GM12878 (cell line): ENCODE data around the gene NEK8. TPM values are rescaled to one million over a fixed set of nuclear protein-coding genes. Genes with fewer than 3 reads are reported as not detected.

ENCODE experiments used
- ATAC-seq: fragments of 200-7000 bp; cut with Tn5 transposase; 3 replicates; pipeline ENCODE4 v1.9.1; 2020; ENCODE audit warnings: mild to moderate bottlenecking, moderate library complexity
- BruUV-seq: library from RNA; stranded (reverse); fragments of 400-500 nt; replicated peaks from 2 replicates; lab custom pipeline; 2021; lab: Mats Ljungman, UMichigan
- CTCF ChIA-PET: fragments of 300-600 bp; sonication (Branson Sonifier 250); formaldehyde crosslinking; extraction: SDS; loops from one replicate; lab custom pipeline; 2021; ENCODE audit warnings: inconsistent platforms; lab: Yijun Ruan, JAX
- POLR2A ChIA-PET: fragments of 350-600 bp; formaldehyde crosslinking; extraction: SDS; loops from one replicate; lab custom pipeline; 2021; ENCODE audit warnings: inconsistent platforms; lab: Charles Lee
- RAD21 ChIA-PET: fragments of 300-600 bp; sonication (Branson Sonifier 250); formaldehyde crosslinking; loops from one replicate; lab custom pipeline; 2023; ENCODE audit warnings: antibody characterized with exemption; ENCODE audit not compliant: unreplicated experiment; lab: Charles Lee
- SMC1A ChIA-PET: fragments of 300-600 bp; sonication (Branson Sonifier 250); formaldehyde crosslinking; loops from one replicate; lab custom pipeline; 2023; ENCODE audit not compliant: unreplicated experiment, uncharacterized antibody; lab: Charles Lee
- DNase-seq: peaks from one replicate; pipeline ENCODE4 v3.0.0-alpha.2; 2011; ENCODE audit warnings: low read depth, low spot score
- FAIRE-seq: peaks from 3 replicates; lab custom pipeline; 2011; peaks lifted over from hg19 to GRCh38; lab: Jason Lieb, UNC
- H2AFZ ChIP-seq: 2 replicates; pipeline ENCODE4 v1.6.0; 2011; ENCODE audit warnings: low read depth, low read length, control low read depth; ENCODE audit not compliant: control insufficient read depth
- H3K27ac ChIP-seq: 2 replicates; pipeline ENCODE4 v1.5.1; 2011; ENCODE audit warnings: control low read depth; ENCODE audit not compliant: control insufficient read depth, insufficient read depth
- H3K27me3 ChIP-seq, 2 experiments: replicated peaks in 1 of 2; 2 replicates each; pipeline versions ENCODE4 v1.6.0 to v1.6.1; 2011; ENCODE audit warnings: low read length in 1 of 2; ENCODE audit not compliant: control insufficient read depth in 2 of 2, insufficient read depth in 2 of 2
- H3K36me3 ChIP-seq, 2 experiments: 2 replicates each; pipeline ENCODE4 v1.5.1; 2011; ENCODE audit warnings: low read length in 1 of 2; ENCODE audit not compliant: control insufficient read depth in 2 of 2, insufficient read depth in 2 of 2
- H3K4me1 ChIP-seq: 2 replicates; pipeline ENCODE4 v1.6.1; 2011; ENCODE audit warnings: mild to moderate bottlenecking, low read length, moderate library complexity, mixed read lengths; ENCODE audit not compliant: control insufficient read depth, insufficient read depth
- H3K4me2 ChIP-seq: 2 replicates; pipeline ENCODE4 v1.6.0; 2011; ENCODE audit warnings: control low read depth; ENCODE audit not compliant: control insufficient read depth, insufficient read depth
- H3K4me3 ChIP-seq: fragments of 200-600 bp; sonication (generic); 2 replicates; pipeline ENCODE4 v1.5.1; 2016
- H3K79me2 ChIP-seq: 2 replicates; pipeline ENCODE4 v1.6.0; 2011; ENCODE audit warnings: low read length; ENCODE audit not compliant: control insufficient read depth, insufficient read depth
- H3K9ac ChIP-seq: 2 replicates; pipeline ENCODE4 v1.8.0; 2011; ENCODE audit warnings: low read length, control low read depth, mixed read lengths; ENCODE audit not compliant: control insufficient read depth, insufficient read depth
- H3K9me3 ChIP-seq: replicated peaks from 3 replicates; pipeline ENCODE4 v1.5.1; 2011; ENCODE audit warnings: mild to moderate bottlenecking, low read length; ENCODE audit not compliant: control insufficient read depth, insufficient read depth
- H4K20me1 ChIP-seq: 2 replicates; pipeline ENCODE4 v1.6.0; 2011; ENCODE audit not compliant: control insufficient read depth, insufficient read depth
- CTCF ChIP-seq, 3 experiments: IDR thresholded peaks in 2 of 3; conservative IDR thresholded peaks in 1 of 3; 2 replicates each; pipeline ENCODE4 v1.5.1; 2011; ENCODE audit warnings: low read depth in 3 of 3, low read length in 3 of 3, mild to moderate bottlenecking in 3 of 3, control low read depth in 2 of 3, moderate library complexity in 2 of 3, inconsistent platforms in 1 of 3, mixed read lengths in 1 of 3; ENCODE audit not compliant: control insufficient read depth in 2 of 3, insufficient read depth in 1 of 3; ENCODE audit errors: extremely low read depth in 1 of 3
- MLLT1 ChIP-seq: fragments of 450-650 bp; IDR thresholded peaks from 2 replicates; pipeline ENCODE4 v1.6.1; 2016; ENCODE audit warnings: mild to moderate bottlenecking
- MXI1 ChIP-seq: fragments of 150-350 bp; IDR thresholded peaks from 2 replicates; pipeline ENCODE4 v1.6.1; 2011; ENCODE audit warnings: low read depth, mild to moderate bottlenecking, inconsistent platforms, low read length, improper control_type of control experiment
- MYC ChIP-seq: IDR thresholded peaks from 2 replicates; pipeline ENCODE4 v1.6.1; 2011; ENCODE audit warnings: mild to moderate bottlenecking, low read length, moderate library complexity, inconsistent platforms; ENCODE audit not compliant: insufficient read depth, insufficient replicate concordance, insufficient read length, severe bottlenecking
- NFIC ChIP-seq: IDR thresholded peaks from 2 replicates; pipeline ENCODE4 v1.6.1; 2012; ENCODE audit warnings: low read depth, mild to moderate bottlenecking, inconsistent platforms, low read length, moderate library complexity
- NR2F1 ChIP-seq: fragments of 450-650 bp; conservative IDR thresholded peaks from 2 replicates; pipeline ENCODE4 v1.6.1; 2017; ENCODE audit warnings: mild to moderate bottlenecking
- RAD21 ChIP-seq: IDR thresholded peaks from 2 replicates; pipeline ENCODE4 v1.6.1; 2011; ENCODE audit warnings: mild to moderate bottlenecking, low read depth, low read length, moderate library complexity; ENCODE audit not compliant: insufficient read depth
- SREBF2 ChIP-seq: IDR thresholded peaks from 2 replicates; pipeline ENCODE4 v1.6.1; 2012; ENCODE audit warnings: mild to moderate bottlenecking, low read length
- ZNF592 ChIP-seq: fragments of 450-650 bp; IDR thresholded peaks from 2 replicates; pipeline ENCODE4 v1.6.1; 2017; ENCODE audit warnings: mild to moderate bottlenecking, moderate library complexity
- WGBS: methylation state at CpG from one replicate; pipeline ENCODE4 v1.1.6; 2016; ENCODE audit warnings: low lambda C conversion rate; ENCODE audit not compliant: insufficient replicate concordance, insufficient coverage; ENCODE audit errors: missing lambda C conversion rate; 5-methylcytosine and 5-hydroxymethylcytosine counted together
- in situ Hi-C: fragments of 300-500 bp; cut with MboI; formaldehyde crosslinking; loops from 9 replicates; pipeline ENCODE4 v1.14.3; 2018; ENCODE audit warnings: mixed read lengths
- intact Hi-C: fragments of 100-400 bp; cut with micrococcal nuclease; formaldehyde crosslinking; loops from one replicate; pipeline ENCODE4 v1.14.2; 2022; ENCODE audit not compliant: unreplicated experiment
- polyA plus RNA-seq, 11 experiments: library from polyadenylated mRNA; depleted of rRNA in 4 of 11; unstranded in 6 of 11; stranded (reverse) in 5 of 11; fragments of >200 nt; fragmentation: Nextera tagmentation in 4 of 11; fragmentation: Illumina TruSeq in 1 of 11; extraction: Ambion mirVana in 4 of 11; extraction: Trizol in 1 of 11; gene quantifications; 1 replicate in 1 of 11; 2 replicates in 10 of 11; pipeline versions ENCODE4 v1.2.1 to v1.2.3, GENCODE V29; 2011 to 2016; ENCODE audit warnings: inconsistent platforms in 2 of 11, missing spikeins in 2 of 11, low read depth in 1 of 11
- total RNA-seq, 4 experiments: library from RNA; depleted of rRNA in 3 of 4; stranded (reverse); fragments of >200 nt in 3 of 4; fragmentation: Illumina TruSeq in 1 of 4; extraction: Trizol in 1 of 4; gene quantifications; 2 replicates each; pipeline versions ENCODE4 v1.2.1 to v1.2.3, GENCODE V29; 2013 to 2021

Gene NEK8
- total and polyA plus RNA-seq, 10 of the 15 experiments (the other 5 are each of a cell fraction or from before 2014, with no cell fraction given): 2.3 to 14.3 (median 9.4) TPM

GRCh38 chr17:28763137-28763799, 34.7 kb downstream of the NEK8 start (continued):
- TF ChIP-seq MLLT1: no peak
- 0 out of 2 replicates have a peak, but pooled peaks have one; percentile 19 for TF ChIP-seq NR2F1

GRCh38 chr17:28763804-28764266, 35.2 kb downstream of the NEK8 start:
- CTCF ChIA-PET: interaction anchor here (0.6 to 7.3 kb wide), 59 partner anchors 10 to 353 kb away, joined by 3 to 175 read pairs (median 9); partner anchors contain the start of genes DHRS13, ERAL1, FAM222B and FLOT2
- peak overlapping the region; percentile 48 for H3K27ac ChIP-seq
- RAD21 ChIA-PET: interaction anchor here (0.6 to 6.1 kb wide), 50 partner anchors 9 to 627 kb away, joined by 3 to 109 read pairs (median 5); partner anchors contain the start of genes DHRS13, ERAL1, FAM222B and FLOT2
- intact Hi-C loops (loop anchor here (1.0 to 5.0 kb wide), 5 partner anchors 37 to 152 kb away; partner anchors contain the start of gene FAM222B), in situ Hi-C loops (no loop called here)
- peak overlapping the region; percentile 59 for H3K4me2 ChIP-seq
- H4K20me1 ChIP-seq: no peaks in the 10 kb centered on the region; the same call in 1 of the 2 replicates
- no peak overlapping the region for H3K4me3 ChIP-seq
- H3K27me3 ChIP-seq: no peaks in the 10 kb centered on the region
- FAIRE-seq (peak; percentile 94), DNase-seq (no peak), ATAC-seq (peak; percentile 81)
- SMC1A ChIA-PET: interaction anchor here (0.6 to 4.9 kb wide), 48 partner anchors 10 to 195 kb away, joined by 3 to 60 read pairs (median 5); partner anchors contain the start of genes DHRS13, FAM222B, FLOT2 and NEK8
- no peak overlapping the region for H2AFZ ChIP-seq
- POLR2A ChIA-PET: interaction anchor here (0.5 to 3.6 kb wide), 12 partner anchors 10 to 335 kb away, joined by 3 to 19 read pairs (median 4); partner anchors contain the start of genes DHRS13 and TLCD1
- H3K9ac ChIP-seq: no peak overlapping the region
- 80% methylated on average over 5 of the region's 5 CpGs for WGBS
- peaks cover 15% of the 10 kb centered on the region for H3K4me1 ChIP-seq
- H3K9me3 ChIP-seq: no peaks in the 10 kb centered on the region
- peaks cover 10 to 20% of the 10 kb centered on the region in 2 experiments for H3K36me3 ChIP-seq
- no peaks in the 10 kb centered on the region for H3K79me2 ChIP-seq
- BruUV-seq: no TSS peak
- TF ChIP-seq SREBF2 (no peak), RAD21 (peak; percentile 87), NFIC (no peak), MXI1 (peak; percentile 49; the same call in 1 of the 2 replicates), ZNF592 (peak; percentile 37; the same call in 1 of the 2 replicates), MYC (no peak), CTCF (IDR thresholded peaks at IDR 0.05 in 2 of 3, conservative IDR thresholded peaks at IDR 0.05 in 1 of 3; ENCODE audit: control insufficient read depth in 2 of 3, extremely low read depth in 1 of 3, insufficient read depth in 1 of 3, low read depth in 3 of 3, low read length in 3 of 3) (peak; percentile 78 to 94 (median 82))
